NCI-H524 (cell line): ENCODE data around the gene IL17REL.
"Not testable (repeated sequence)": the region's sequence is repeated elsewhere in the genome, so short reads cannot be mapped to it uniquely, and the experiment has no call there.

ENCODE experiments used
- DNase-seq, 2 experiments: peaks; one replicate each; lab custom pipeline; 2025; lab: John Stamatoyannopoulos, UW

Gene IL17REL

DNA sequence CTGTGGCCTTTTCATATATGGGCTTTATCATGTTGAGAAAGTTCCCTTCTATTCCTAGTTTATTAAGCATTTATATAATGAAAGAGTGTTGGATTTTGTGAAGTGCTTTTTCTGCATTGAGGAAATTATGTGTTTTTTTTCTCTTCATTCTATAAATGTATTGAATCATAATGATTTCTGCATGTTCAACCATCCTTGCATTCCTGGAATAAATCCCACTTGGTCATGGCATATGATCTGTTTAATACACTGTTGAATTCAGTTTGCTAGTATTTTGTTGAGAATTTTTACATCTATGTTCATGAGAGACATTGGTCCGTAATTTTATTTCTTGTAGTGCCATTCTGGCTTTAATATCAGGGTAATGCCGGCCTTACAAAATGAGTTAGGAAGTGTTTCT lies 26.2 kb downstream of the IL17REL start:
- no peak for DNase-seq

DNA sequence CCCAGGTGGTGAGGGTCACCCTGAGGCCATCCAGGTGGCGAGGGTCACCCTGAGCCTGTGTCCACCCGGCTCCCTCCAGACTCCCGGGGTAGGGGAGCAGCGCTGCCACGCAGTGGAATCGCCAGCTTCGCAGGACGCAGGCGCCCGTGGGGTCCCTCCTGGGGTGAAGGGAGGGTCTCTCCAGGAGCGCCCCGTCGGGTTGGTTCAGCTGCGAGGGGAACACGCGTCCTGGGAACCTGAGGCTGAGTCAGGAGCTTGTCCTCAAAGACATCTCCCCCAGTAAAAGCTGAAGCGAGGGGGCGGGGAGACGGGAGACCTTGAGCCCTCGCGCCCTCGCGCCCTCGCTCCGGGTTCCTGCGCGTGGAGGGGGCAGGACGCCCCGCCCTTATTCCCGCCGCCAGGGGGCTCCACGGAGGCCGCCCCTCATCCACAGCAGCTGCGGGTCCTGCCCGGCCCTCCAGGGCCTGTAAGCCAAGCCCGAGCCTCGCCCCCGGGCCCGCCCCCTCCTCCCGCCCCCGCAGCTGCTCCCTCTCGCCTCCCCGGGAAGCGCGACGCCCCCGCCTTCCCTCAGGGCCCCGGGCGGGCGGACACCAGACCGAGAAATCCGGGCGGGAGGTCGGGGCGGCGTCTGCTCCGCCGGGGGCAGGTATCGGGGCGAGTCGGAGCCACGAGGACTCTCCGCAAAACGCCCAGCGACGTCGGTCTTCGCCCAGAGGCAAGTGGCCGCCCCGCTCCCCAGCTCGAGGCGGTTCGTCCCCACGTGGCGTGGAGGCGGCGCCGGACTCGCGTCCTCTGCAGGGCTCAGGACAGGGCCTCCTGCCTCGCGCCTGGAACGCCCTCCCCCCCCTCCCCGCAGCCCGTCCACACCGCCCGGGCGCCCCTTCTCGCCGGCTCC lies 29.2 kb downstream of the IL17REL start:
- DNase-seq = peak in 1 of 2 experiments; percentile 47

DNA sequence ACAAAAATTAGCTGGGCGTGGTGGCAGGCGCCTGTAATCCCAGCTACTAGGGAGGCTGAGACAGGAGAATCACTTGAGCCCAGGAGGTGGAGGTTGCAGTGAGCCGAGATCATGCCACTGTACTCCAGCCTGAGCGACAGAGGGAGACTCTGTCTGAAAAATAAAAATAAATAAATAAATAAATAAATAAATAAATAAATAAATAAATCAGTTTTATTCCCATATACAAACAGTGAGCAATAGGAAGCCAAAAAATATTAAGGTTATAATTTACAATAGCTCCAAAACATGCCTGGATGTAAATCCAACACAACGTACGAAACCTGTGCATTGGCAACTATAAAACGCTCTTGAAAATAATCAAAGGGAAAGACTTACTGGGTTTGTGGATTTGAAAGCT lies 30.8 kb downstream of the IL17REL start:
- DNase-seq = not testable (repeated sequence)

DNA sequence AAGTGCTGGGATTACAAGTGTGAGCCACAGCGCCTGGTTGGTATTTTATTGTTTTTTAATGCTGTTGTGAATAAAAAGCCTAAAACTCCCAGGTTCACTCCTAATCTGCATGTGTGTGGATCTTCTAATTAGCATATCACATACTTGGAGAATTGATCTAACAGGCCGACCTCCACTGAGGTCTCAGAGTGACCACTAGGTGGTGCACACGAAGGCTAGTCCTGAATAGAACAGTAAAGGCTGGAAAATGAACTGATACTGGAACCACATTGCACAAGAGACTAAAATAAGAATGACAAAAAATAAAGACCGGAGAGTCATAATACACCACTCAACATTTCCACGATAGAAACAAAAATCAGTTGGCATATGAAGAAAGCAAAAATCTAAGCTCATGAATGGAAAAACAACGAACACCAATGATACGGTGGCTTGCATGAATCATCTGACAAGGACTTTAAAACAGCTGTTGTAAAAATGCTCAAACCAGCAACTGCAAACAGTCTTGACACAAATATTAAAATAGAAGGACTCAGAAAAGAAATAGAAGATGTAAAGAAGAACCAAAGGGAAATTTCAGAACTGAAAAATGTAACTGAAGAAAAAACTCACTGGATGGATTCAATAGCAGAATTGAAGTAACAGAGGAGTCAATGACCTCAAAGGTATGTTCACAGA lies 32.8 kb downstream of the IL17REL start:
- peak in 1 of 2 experiments; percentile 41 for DNase-seq

DNA sequence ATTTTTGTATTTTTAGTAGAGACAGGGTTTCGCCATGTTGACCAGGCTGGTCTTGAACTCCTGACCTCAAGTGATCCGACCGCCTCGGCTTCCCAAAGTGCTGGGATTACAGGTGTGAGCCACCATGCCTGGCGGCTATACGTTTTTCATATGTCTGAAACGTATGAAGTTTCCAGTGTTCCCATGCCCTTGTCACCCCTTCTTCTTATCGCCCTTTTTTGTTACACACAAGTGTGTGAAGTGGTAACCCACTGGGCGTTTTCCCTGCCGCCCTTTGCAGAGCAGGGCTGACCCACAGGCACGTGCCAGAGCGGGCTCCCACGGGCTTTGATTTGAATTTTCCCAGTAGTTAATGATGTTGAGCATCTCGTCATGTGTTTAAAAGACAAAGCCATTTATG lies 35.0 kb downstream of the IL17REL start:
- DNase-seq = no peak

DNA sequence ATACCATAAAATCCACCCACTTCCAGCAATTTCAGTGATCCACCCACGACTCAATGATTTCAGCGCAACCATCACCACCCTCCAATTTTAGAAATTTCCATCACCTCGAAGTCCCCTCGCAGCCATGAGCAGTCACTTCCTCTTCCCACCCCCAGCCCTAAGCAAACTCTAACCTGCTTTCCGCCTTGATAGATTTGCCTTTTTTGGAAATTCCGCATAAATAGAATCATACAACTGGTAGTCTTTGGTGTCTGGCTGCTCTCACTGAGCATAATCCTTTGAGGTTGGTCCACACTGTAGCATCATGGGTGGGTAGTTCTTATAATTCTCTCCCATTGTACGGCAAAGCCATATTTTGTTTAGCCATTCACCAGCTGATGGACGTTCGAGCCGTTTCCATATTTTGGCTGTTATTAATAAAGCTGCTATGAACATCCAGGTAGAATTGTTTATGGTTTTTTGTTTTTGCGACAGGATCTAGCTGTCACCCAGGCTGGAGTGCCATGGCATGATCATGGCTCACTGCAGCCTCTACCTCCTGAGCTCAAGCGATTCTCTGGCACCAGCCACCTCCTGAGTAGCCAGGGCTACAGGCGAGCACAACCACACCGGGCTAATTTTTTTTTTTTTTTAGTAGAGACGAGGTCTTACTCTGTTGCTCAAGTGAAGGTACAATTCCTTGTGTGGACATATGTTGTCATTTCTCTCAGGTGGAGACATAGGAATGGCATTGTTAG lies 36.0 kb downstream of the IL17REL start:
- DNase-seq = no peak

DNA sequence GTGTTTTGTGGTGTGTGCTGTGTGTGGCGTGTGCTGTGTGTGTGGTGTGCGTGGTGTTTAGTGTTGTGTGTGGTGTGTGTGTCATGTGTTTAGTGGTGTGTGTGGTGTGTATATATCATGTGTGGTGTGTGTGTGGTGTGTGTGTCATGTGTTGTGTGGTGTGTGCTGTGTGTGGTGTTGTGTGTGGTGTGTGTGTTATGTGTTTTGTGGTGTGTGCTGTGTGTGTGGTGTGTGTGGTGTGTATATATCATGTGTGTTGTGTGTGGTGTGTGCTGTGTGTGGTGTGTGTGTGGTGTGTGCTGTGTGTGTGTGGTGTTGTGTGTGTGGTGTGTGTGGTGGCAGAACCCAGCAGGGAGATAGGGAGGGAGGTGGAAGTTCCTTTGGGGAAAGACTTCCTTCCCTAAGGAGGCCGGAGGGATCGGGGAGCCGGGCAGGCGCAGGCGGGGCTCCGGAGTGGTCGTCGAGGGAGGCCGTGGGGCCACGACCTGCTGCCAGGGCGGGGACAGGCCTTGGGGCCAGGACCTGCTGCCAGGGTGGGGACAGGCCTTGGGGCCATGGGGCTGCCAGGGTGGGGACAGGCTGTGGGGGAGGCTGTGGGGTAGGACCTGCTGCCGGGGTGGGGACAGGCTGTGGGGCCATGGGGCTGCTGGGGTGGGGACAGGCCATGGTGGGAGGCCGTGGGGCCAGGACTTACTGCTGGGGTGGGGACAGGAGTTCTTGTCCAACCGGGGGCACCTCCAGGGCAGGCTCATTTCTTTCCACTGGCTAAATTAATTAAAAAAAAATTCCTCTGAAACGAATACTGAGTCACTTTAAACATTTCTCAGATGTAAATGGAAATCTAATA lies 36.8 kb downstream of the IL17REL start:
- DNase-seq = no peak

DNA sequence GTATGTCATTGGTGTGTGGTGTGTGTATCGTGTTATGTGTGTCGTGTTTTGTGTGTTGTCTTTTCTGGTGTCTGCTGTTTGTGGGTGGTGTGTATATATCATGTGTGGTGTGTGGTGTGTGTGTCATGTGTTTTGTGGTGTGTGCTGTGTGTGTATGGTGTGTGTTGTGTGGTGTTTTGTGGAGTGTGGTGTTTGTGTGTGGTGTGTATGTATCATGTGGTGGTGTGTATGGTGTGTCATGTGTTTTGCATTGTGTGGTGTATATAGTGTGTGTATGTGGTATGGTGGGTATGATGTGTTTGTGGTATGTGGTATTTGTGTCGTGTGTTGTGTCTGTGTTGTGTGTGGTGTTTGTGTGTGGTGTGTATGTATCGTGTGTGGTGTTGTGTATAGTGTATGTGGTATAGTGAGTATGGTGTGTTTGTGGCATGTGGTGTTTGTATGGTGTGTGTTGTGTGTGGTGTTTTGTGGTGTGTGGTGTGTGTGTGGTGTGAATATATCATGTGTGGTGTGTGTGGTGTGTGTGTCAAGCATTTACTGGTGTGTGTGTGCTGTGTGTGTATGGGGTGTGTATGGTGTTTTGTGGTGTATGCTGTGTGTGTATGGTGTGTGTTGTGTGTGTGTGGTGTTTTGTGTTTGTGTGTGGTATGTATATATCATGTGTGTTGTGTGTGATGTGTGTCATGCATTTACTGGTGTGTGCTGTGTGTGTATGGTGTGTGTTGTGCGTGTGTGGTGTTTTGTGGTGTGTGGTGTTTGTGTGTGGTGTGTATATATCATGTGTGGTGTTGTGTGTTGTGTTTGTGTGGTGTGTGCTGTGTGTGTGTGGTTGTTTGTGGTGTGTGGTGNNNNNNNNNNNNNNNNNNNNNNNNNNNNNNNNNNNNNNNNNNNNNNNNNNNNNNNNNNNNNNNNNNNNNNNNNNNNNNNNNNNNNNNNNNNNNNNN lies 39.3 kb downstream of the IL17REL start:
- DNase-seq = no peak

DNA sequence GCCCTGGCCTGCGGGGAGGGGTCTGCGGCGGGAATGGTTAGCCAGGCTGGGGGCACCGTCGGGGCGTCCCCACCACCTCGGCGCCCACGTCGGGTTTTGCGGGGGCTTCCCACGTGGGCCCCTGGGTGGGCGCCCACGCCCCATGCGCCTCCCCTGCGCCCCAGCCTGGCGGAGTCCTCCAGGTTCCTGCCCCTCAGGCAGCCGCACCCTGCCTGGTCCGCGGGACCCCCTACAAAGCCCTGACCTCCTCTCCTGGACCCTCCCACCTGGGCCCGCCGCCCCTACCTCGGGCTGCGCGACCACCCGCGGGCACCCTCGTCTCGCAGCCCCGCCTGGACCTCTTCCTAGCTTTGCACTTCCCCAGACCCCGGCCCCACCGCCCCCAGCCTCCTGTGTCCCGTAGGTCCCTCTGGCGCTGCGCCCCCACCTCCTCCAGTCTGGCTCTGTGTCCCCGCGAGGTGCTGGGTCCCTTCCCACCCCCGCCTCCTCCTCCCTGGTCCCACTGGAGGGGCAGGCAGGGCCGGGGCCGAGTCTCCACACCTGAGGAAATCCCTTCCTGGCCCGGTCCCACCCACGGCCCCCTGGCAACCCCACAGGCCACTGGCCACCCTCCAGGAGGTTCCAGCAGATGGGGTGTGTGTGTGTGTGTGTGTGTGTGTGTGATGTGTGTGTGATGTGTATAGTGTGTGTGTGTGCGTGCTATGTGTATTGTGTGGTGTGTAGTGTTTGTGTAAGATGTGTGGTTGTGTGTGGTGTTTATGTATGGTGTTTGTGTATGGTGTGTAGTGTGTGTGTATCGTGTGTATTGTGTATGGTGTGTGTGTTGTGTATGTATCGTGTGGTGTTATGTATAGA lies 40.2 kb downstream of the IL17REL start:
- DNase-seq = no peak

DNA sequence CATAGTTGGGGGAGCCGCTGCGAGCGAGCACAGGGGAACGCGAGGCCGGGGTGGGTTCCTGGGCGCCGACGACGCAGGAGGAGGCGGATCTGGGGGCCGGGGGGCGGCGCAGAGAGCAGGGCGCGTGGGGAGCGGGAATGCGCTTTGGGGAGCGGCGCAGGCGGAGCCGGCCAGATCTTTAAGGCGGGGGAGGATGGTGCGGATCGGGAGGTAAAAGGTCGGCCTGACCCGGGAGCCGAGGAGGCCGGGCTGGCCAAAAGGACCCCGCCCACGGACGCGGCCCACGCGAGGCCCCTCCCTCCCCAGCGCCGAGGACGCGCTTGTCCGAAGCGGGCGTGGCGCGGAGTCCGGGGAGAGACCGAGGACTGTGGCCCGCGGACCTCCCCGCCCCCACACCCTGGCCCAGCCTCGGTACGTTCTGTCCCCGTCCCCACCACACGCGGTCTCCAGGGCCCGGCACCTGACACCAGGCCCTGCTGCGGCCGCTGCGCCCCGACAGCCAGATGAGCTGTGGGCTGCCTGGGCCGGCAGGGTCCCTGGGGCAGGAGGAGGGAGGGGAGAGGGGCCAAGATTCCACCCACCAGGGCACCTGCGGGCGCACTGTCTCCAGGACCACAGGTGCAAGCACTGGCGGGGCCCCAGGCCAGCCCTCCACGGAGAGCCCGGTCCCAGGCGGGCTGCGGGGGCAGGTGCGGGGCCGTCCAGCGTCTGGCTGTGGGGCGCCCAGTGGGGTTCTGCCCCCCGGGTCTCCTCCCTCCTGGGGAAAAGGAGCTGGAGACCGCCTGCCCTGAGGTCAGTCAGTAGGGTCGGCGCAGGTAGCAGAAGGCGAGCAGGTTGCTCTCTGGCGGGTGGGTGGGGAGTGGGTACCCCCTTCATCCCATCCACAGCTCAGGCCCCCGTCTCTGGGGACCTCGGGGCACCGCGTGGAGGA lies 41.1 kb downstream of the IL17REL start:
- no peak for DNase-seq

DNA sequence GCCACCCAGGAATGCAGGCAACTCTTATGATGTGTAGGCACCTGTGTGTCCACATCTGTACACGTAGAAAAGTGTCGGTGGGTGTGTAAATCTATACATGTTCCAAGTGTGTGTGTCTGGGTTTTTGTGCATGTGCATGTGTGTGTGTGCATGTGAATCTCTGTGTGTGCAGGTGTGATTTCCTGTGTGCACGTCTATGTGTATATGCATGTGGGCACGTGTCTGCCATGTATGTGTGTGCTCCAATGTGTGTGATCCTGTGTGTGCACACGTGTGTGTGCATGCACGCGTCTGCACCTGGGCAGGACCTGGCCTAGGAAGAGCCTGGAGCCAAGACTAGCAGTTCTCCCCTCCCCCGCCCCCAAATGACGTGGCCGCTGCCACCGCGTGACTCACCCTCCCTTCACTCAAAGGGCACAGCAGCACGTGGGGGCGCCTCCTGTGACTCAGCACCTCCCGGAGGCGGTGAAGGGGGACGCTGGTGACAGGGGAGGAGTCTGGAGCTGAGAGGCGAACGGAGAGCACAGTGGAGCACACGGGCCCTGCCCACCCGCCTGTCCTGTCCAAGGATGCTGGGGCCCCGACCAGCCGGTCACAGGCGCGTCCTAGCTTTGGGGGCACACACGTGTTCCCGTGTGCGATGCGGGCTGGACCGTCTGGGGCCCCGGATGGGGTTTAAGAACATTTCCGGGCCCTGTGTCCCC lies 41.9 kb downstream of the IL17REL start:
- DNase-seq = peak; percentile 23 to 34

DNA sequence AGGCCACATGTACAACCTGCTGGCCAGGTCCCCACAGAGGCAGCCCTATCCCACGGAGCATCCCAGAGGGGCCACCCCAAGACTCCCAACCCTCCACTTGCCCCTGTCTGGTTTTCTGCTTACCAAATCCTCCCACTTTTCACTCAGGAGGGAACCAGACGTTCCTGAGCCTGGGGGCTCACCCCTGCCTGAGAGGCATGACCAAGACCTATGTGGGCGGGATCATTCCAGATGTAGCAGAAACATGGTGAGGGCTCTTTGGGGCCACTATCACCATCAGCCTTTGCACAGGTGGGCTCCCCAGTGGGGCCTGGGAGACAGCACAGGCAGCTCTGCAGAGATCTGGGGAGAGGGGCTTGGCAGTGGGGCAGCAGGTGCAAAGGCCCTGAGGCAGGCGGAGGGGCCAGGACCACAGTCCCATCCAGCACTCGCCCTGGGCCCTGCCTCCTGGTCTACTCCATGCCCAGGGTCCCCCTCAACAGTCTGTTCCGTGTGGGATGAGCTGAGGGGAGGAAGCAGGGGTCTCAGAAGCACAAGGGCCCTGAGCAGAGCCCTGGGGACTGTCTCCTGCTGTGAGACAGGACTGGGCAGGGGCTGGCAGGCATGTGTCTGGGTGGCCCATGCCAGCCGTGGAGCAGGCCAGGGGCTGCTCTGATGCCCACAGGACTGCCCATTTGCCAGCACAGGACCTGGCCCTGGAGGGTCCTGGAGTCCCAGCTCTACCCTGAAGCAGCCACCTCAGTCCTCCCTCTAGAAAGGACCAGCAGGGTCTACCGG lies 42.6 kb downstream of the IL17REL start:
- no peak for DNase-seq

DNA sequence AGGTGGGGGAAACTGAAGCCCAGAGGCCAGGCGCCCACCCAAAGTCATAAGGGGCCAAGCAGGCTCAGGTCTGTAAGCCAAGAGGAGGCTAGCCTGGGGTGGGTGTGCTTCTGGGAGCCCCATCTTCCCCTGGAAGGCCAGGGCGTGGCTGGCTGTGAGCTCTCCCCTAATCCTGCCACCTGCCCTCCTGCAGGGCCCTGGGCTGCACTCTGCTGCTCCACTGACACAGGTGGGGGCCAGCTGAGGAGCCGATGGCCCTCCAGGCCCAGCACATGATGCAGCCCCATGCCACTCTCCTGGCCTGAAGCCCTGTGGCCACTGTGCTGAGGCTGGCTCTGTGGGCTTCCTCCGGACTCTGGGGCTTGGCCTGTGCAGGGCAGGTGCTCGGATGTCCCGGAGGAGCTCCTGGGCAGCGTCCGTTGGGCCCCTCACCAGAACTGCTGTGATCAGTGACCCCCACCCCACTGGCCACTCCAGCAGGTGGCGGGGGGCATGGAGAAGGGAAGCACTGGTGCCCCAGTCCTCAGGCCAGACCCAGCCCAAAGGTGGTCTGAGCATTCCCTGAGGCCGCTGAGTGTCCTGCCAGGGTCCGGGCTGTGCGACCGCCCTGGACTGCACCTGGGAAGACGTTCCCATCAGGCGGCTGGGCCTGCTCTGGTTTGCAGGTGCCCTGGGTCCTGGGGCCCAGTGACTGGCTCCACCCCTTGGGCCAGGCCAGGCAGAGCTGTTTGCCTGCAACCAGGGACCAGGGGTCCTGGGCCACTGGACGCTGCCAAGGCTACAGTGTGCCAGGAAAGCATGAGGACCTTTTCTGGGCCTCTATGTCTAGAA lies 43.5 kb downstream of the IL17REL start:
- DNase-seq = no peak

DNA sequence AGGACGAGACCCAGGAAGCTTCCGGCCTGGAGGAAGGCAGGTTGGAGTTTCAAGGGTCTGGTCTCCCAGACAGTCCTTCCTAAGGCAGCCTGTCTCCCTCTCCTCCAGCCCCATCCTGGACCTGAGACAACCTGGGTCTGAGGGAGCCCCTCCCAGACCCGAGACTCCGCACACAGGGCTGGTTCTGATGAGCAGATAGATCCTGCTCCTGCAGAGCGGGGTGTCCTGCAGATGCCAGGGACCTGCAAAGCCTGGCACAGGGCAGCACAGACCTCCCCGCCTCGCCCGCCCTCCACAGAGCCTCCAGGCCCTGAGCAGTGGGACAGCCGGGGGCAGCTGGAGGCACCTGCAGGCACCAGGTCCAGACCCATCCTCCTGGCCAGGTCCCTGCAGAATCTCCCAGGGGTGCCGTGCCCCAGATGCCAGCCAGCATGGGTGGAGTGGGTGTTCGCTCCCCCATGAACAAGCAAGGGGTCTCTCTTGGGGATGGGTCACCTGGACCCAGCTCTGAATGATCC lies 44.2 kb downstream of the IL17REL start:
- no peak for DNase-seq

DNA sequence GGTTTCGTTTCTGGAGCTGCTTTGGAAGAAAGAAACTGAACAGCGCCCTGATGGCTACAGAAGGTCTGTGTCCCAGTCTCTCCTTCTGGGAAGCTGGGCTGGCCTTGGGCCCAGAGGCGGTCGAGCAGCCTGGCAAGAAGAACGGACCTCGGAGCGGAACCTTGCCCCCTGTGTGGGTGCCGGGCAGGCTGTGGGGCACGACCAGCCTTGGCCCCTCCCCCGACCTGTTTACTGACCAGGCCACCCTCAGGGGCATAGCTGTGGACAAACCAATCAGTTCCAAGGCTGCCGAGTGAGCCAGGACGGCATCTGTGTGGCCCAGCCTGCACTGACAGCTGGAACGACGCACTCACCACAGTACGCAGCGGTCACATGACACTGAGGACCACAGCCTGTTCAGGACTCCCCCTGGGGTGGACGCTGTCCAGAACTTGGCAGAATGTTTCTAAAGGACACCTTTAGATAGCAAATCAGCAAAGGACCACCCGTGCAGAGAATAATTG lies 44.8 kb downstream of the IL17REL start:
- DNase-seq = peak in 1 of 2 experiments; percentile 67
